Lung (tissue), 12 donors: ENCODE measurements around the gene MRGPRE. TPM values are rescaled to one million over a fixed set of nuclear protein-coding genes. Genes with fewer than 3 reads are reported as not detected.

Experiments used
- ATAC-seq: fragments of 200-7000 bp; cut with Tn5 transposase; one replicate; pipeline ENCODE4 v1.9.1; 2020; ENCODE audit warnings: moderate number of reproducible peaks; ENCODE audit not compliant: insufficient read depth, low FRiP score
- DNase-seq, 3 donors: peaks; one replicate each; pipeline ENCODE4 v3.0.0-alpha.2; 2013 to 2017
- H3K27ac ChIP-seq, 2 donors: one replicate each; pipeline ENCODE4 v1.5.1; 2013; ENCODE audit warnings: mild to moderate bottlenecking in 2 of 2, moderate library complexity in 2 of 2, control low read depth in 1 of 2, inconsistent platforms in 1 of 2, low read depth in 1 of 2, low read length in 1 of 2
- H3K27me3 ChIP-seq, 3 donors: one replicate each; pipeline ENCODE4 v1.5.1; 2013; ENCODE audit warnings: low read length in 2 of 3; ENCODE audit not compliant: control insufficient read depth in 3 of 3, insufficient read depth in 3 of 3
- H3K36me3 ChIP-seq, 4 donors: one replicate each; pipeline ENCODE4 v1.5.1; 2013; ENCODE audit warnings: low read length in 4 of 4, mild to moderate bottlenecking in 1 of 4, moderate library complexity in 1 of 4; ENCODE audit not compliant: control insufficient read depth in 4 of 4, insufficient read depth in 4 of 4
- H3K4me1 ChIP-seq, 5 donors: one replicate each; pipeline ENCODE4 v1.5.1; 2013; ENCODE audit warnings: low read length in 5 of 5, mild to moderate bottlenecking in 2 of 5, moderate library complexity in 1 of 5; ENCODE audit not compliant: control insufficient read depth in 5 of 5, insufficient read depth in 5 of 5
- H3K4me3 ChIP-seq: one replicate; pipeline ENCODE4 v1.5.1; 2013; ENCODE audit warnings: mild to moderate bottlenecking, control low read depth, moderate library complexity
- H3K9ac ChIP-seq, 2 donors: one replicate each; pipeline ENCODE4 v1.5.1; 2013; ENCODE audit warnings: low read length in 2 of 2, control low read depth in 1 of 2; ENCODE audit not compliant: insufficient read depth in 1 of 2
- H3K9me3 ChIP-seq, 4 donors: one replicate each; pipeline ENCODE4 v1.5.1; 2013; ENCODE audit warnings: low read length in 3 of 4, mild to moderate bottlenecking in 1 of 4, moderate library complexity in 1 of 4; ENCODE audit not compliant: control insufficient read depth in 4 of 4, insufficient read depth in 3 of 4
- CTCF ChIP-seq: IDR thresholded peaks from 2 replicates; pipeline ENCODE4 v1.5.1; 2012; ENCODE audit warnings: mild to moderate bottlenecking; ENCODE audit errors: control extremely low read depth, extremely low read depth
- WGBS, 2 donors: extraction: QIAGEN DNeasy Blood & Tissue Kit; methylation state at CpG; one replicate each; pipeline ENCODE4 v1.1.7; 2013; 5-methylcytosine and 5-hydroxymethylcytosine counted together
- polyA plus RNA-seq, 2 donors: library from polyadenylated mRNA; stranded (reverse); fragments of 200-250 nt; gene quantifications; one replicate each; pipeline ENCODE4 v1.2.1, GENCODE V29; 2013
- total RNA-seq, 2 donors: library from RNA; depleted of rRNA in 1 of 2; stranded (reverse); fragments of >200 nt in 1 of 2; gene quantifications; one replicate each; pipeline ENCODE4 v1.2.1, GENCODE V29; 2014 to 2021
- donor health status: control.
- donor health status: control.
- donor health status: Bipolar disorder and iron deficiency.
- donor health status: healthy.
- donor health status: DM: yes; HTN: yes; CAD: no.

The MRGPRE gene
- total and polyA plus RNA-seq, 4 donors = 0.03 to 0.18 (median 0.16) TPM; not detected in 1

DNA sequence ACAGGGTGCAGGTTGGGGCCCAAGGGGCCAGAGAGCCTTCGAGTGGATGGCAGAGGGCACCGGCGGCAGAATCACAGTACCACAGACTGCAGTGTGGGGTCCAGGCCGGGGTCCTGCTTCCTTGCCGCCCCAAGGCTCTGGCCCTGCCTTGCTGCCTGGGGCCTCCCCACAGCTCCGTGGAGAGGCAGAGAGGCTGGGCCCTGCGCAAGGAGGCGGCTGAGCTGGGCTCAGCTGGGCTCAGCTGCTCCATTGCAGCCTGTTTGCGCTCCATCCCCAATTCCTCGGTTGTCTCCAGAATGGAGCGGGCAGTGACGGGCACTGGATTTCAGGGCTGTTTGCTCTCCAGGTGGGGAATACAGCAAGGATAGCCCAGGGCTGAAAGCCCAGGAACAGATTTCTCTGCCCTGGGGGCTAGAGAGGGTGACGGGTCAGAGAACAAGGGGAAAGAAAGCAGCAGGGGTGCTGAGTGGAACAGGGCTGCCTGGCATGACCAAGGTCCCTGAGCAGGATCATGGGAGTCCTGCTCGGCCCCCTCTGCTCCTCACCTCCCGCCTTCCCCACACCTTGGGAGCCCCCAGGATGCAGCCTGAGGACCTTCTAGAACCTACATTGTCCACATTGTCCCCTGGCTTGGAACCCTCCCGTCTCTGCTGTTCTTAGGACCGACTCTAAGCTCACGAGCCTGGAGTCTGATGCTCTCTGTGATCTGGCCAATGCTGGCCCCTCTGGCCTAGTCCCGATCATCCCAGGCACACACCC lies 32.5 kb downstream of the MRGPRE start:
- no peak overlapping the region for H3K9ac ChIP-seq
- TF ChIP-seq CTCF = no peak
- H3K27ac ChIP-seq = no peak overlapping the region
- peaks cover 0 to 6% (median 3%) of the 10 kb centered on the region in 5 donors for H3K4me1 ChIP-seq
- 85 to 90% methylated on average over 19 of the region's 19 CpGs for WGBS, 2 donors
- DNase-seq (no peak), ATAC-seq (no peak)
- H3K36me3 ChIP-seq = no peaks in the 10 kb centered on the region
- H3K9me3 ChIP-seq = peaks cover 0 to 2% (median 0%) of the 10 kb centered on the region in 4 donors
- H3K27me3 ChIP-seq = peaks cover 0 to 27% (median 15%) of the 10 kb centered on the region in 3 donors
- no peak overlapping the region for H3K4me3 ChIP-seq

- H3K4me1 ChIP-seq = peaks cover 0 to 6% (median 3%) of the 10 kb centered on the region in 5 donors
- no peak for ATAC-seq
- H3K9ac ChIP-seq = no peak overlapping the region
These were observed 33.4 kb downstream of the MRGPRE start for GRCh38 chr11:3198815-3199214.

GRCh38 chr11:3197878-3198528 lies 34.2 kb downstream of the MRGPRE start:
- DNase-seq = no peak
- no peak for TF ChIP-seq CTCF
- no peak for ATAC-seq

More at GRCh38 chr11:3198815-3199214, 33.4 kb downstream of the MRGPRE start:
- no peak overlapping the region for H3K27ac ChIP-seq
- H3K9me3 ChIP-seq = peaks cover 0 to 2% (median 0%) of the 10 kb centered on the region in 4 donors
- WGBS, 2 donors = 91 to 95% methylated on average over 15 of the region's 15 CpGs
- TF ChIP-seq CTCF = no peak
- peaks cover 0 to 24% (median 14%) of the 10 kb centered on the region in 3 donors for H3K27me3 ChIP-seq
- no peaks in the 10 kb centered on the region for H3K36me3 ChIP-seq
- H3K4me3 ChIP-seq = no peak overlapping the region
- DNase-seq = no peak

More at GRCh38 chr11:3197878-3198528, 34.2 kb downstream of the MRGPRE start:
- Histone ChIP-seq H3K27me3 (peaks cover 0 to 17% (median 11%) of the 10 kb centered on the region in 3 donors), H3K4me1 (peaks cover 0 to 3% (median 0%) of the 10 kb centered on the region in 5 donors), H3K9ac (no peak overlapping the region), H3K9me3 (peaks cover 0 to 2% (median 0%) of the 10 kb centered on the region in 4 donors), H3K36me3 (no peaks in the 10 kb centered on the region), H3K27ac (no peak overlapping the region), H3K4me3 (no peak overlapping the region)
- WGBS, 2 donors = 76 to 81% methylated on average over 8 of the region's 8 CpGs
